HG03575 (cell line): Measurements from ENCODE around the gene TULP1.
"Not testable (repeated sequence)": the region's sequence is repeated elsewhere in the genome, so short reads cannot be mapped to it uniquely, and the experiment has no call there.

ENCODE experiments used
- ATAC-seq: cut with Tn5 transposase; IDR thresholded peaks from one replicate; pipeline ENCODE4 v1.9.1; 2021; ENCODE audit not compliant: unreplicated experiment, insufficient number of reproducible peaks, low FRiP score; ENCODE audit errors: extremely low read depth

TULP1 gene

DNA sequence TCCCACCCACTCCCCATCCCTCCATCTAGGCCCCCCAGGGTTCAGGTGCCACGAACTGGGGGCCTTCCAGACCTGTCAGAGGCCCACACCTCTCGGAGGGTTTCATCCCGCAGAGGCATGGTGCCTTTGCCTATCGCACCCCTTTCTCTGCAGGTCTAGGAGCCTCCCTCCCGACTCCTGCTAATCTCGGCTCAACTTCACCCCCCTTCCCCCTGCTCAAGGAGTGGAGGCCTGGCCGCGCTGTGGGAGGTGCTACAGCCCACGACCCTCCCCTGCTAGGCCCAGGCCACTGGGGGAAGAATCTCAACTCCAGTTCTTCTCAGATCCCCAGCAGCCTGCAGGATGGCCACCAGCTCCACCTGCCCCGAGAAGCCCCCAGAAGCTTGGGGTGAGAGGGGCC is at the start of gene TULP1:
Gene TULP1, minus strand, starts transcription at position 157 of the 400 bp plus-strand sequence. Its CDS starts 38 bp downstream, at position 119.
- no peak for ATAC-seq

DNA sequence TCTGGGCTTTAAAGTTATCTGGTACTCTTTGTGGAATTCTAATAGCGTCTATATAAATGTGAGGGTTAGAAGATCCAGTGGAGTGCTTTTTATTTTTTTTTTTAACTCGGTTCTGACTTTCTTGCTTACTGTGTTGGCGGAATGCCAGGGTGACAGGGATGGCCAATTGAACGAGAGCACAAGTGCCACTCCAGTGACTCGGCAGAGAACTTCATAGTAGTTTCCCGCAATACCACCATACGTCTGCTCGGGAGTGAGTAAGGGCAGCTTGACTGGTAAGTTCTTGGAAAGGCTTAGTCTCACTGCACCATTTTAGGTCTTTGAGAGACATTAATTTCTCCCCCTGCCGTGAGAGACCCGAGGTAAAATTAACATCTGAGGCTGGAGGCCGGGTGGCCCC is 49.4 kb upstream of the TULP1 start:
- ATAC-seq, result no peak

DNA sequence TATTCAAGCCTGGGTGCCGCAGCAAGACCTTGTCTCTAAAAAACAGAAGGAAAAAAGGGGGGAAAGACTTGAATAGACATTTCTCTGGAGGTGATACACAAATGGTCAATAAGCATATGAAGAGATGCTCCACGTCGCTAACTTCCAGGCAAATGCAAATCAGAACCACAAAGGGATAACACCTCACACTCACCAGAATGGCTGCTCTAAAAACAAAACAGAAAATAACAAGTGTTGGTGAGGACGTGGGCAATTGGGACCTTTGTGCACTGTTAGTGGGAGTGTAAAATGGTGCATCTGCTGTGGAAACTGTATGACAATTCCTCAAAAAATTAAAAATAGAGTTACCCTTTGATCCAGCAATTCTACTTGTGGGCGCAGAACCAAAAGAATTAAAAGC is 48.4 kb upstream of the TULP1 start:
- no peak for ATAC-seq

DNA sequence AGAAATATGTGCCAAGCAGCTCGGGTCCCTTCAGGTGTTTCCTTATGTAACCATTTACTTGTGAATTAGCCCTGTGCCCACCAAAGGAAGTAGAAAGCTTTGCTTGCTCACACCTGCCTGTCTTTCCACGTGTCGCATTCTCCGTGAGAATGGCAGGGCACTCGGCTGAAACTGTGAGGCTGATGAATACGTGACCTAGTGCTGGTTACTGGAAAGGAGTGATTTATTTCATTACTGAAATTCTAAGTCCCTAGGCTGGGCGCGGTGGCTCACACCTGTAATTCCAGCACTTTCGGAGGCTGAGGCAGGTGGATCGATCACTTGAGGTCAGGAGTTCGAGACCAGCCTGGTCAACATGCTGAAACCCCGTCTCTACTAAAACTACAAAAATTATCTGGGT is 45.9 kb upstream of the TULP1 start:
- no peak for ATAC-seq

DNA sequence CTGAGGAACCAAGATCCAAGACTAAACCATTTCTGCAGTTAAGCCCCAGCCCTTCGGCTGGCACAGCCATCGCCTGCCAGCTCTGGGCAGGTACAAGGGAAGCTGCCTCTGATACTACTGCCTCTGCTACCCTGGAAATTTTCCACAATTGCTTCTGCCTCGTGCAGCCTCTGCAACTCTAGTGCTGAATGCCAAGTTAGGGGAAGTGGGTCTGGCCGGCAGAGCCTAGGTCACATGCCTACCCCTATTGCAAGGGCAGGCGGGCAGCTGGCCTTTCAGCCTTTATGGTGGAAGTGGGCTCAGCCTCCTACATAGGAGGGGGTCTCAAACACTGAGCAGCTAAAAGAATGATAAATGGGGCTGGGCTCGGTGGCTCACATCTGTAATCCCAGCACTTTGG is 44.5 kb upstream of the TULP1 start:
- ATAC-seq, result no peak

DNA sequence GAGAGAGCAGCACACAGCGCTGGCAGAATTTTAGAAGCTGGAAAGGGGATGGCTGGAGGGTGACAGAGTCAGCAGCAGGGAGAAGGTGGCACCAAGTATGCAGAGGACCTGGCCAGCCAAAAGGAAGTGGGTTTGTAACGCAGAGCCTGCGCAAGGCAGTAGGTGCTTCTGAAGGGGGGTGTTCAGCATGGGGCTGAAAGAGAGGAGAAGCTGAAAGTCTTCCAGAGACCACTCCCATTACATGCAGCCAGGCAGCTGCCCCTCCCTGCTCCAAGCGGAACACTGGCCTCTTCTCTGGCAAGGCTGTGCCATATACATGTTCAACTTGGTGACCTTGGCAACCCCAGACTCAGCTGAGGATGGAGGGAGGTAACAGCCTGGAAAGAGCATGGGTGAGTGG is 42.1 kb upstream of the TULP1 start:
- no peak for ATAC-seq

DNA sequence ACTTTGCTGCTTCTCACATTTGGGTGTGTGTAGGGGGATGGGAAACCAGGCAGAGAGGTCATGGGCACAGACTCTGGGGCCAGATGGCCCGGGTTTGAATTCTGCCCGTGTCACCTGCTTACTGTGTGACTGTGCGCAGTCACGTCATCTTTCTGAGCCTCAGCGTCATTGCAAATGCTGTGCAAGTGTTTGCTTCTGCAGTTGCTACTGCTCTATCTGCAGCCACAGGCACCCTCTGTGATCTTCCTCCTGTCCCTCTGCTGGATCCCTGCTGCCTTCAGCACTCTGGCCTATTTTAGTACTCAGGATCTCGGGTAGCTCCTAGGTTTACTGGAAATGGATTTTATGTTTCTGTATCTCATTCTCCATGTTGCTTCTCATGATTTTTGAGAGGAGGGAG is 40.6 kb upstream of the TULP1 start:
- no peak for ATAC-seq

DNA sequence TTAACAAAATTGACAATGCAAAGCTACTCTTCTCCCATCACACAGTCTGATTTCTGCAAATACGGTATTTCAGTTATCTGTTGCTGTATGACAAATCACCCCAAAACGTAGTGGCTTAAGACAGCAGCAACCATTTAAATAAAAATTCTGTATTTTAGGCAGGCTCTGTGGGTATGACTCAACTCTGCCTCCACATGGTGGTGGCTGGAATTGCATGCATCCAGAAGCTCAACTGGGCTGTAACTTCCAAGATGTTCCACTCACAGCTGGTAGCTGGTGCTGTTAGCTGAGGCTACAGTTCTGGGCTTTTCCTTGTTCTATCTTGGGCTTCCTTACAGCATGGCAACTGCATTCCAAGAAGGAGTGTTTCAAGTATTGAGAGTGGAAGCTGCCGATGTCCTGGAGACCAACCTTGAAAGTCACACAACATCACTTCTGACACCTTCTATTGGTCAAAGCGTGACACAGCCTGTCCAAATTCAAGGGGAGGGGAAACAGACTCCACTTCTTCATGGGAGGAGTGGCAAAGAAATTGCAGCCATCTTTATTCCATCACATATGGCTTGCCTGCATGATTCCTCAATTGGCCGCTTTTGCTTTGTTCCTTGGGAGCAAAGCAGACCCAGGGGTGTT is 39.7 kb upstream of the TULP1 start:
- no peak for ATAC-seq

DNA sequence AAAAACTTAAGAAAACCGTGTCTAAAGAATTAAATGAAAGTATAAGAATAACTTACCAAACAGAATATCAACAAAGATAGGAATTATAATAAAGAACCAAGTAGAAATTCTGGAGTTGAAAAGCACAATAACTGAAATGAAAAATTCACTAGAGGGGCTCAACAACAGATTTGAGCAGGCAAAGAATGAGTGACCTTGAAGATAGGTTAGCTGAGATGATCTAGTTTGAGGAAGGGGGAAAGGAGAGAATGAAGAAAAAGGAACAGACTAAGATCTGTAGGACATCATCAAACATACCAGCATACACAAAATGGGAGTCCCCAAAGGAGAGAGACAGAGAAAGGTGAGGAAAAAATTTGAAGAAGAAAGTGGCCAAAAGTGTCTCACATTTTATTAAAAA is 37.7 kb upstream of the TULP1 start:
- ATAC-seq, result no peak

DNA sequence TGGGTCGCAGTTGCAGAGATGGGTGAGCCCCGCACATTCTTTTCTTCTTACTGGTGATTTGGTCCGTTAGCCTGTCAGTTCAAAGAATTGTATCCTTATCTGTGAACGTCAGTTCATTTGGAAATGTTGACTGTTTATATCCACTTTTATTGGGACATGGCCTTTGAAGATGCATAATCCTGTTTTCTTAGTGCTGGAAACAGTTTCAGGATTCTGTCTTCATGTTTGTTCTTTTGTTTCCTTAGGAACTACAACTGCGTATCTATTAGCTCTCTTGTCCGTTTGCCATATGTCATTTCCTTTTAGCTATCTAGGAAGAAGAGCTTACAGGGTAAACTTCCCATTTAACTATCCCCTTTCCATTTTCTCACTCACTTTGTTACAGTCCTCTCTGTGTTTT is 35.0 kb upstream of the TULP1 start:
- ATAC-seq, result no peak

DNA sequence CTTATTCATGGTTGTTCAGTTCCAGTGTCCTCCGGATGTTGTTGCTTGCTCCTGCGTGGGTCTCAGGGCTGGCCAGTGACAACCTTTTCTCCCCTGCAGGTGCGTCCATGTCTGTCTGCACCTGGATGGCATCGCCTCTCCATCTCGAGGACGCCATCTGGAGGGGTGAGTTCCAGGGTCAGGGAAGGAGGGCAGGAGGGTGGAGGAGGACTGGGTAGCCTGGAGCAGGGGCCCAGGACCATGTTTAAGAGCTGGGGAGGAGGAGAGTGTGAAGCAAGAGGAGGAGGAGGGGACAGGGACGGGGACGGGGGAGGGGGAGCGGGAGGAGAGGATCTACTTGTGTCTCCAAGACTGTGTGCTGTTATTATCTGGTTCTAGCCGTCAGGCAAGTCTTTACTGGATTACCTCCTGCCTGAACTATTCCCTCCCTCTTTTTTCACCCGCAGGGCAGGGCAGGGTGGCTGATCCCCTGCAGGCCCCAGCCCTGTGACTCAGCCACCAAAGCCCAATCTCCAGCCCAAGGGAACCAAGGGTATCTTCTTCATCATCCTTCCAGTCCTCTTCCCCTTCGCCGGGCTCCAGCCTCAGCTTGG is 32.2 kb upstream of the TULP1 start:
- ATAC-seq, result no peak

DNA sequence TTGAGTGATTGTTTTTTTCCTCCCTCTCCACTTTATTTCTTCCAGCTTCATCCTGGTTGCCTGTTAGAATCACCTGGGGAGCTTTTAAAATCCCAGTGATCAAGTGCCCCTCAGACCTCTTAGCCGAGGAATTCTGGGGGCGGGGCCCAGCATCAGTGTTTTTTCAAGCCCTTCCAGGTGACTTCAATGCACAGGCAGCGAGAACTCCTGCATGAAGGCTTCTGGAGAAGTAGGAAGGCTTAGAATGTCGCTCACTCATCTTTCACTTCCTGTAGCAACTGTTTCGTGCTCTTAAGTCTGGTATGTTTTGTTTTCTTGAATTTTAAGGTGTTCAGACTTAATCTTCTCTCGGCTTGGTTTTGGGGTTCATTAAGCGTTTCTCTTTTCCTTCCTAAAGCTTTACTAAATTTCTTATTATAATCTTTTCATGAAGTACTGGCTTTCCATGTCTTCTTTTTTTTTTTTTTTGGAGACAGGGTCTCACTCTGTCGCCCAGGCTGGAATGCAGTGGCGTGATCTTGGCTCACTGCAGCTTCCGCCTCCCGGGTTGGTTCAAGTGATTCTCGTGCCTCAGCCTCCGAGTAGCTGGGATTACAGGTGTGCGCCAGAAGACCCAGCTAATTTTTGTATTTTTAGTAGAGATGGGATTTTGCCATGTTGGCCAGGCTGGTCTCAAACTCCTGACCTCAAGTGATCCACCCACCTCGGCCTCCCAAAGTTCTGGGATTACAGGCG is 30.9 kb upstream of the TULP1 start:
- no peak for ATAC-seq

DNA sequence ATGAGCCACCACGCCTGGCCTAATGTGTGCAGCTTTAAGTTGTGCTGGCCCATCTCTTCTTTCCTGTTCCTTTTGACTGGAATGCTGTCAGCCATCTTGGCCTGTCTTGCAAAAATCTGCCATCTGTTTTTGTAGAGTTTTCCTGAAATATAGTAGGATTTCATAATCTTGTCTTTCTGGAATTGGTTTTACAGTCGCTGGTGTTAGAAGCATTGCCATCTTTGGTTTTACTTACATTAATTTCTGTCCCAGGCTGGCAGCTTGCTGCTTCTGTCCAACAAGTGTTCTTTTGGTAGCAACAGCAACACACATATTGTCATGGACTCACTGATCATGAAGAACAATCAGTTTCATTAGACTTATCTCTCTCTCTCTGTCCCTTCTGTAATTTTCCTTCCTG is 29.1 kb upstream of the TULP1 start:
- no peak for ATAC-seq

DNA sequence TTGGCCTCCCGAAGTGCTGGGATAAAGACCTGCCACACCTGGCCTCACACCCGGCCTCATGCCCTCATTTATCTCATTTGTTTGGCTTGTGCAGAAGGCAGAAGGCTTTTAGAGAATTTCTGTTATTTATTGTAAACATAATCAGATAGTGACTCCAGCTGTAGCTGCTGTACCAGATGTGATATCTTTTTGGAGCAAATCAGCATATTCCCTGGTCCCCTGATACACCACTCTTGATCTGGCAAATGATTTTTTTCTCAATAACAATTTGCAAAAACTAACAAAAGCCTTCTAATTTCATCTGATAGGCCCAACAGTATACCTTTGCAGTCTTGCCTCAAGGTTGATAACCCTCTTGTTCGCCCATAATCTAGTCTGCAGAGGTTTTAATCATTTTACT is 26.5 kb upstream of the TULP1 start:
- ATAC-seq, result no peak

DNA sequence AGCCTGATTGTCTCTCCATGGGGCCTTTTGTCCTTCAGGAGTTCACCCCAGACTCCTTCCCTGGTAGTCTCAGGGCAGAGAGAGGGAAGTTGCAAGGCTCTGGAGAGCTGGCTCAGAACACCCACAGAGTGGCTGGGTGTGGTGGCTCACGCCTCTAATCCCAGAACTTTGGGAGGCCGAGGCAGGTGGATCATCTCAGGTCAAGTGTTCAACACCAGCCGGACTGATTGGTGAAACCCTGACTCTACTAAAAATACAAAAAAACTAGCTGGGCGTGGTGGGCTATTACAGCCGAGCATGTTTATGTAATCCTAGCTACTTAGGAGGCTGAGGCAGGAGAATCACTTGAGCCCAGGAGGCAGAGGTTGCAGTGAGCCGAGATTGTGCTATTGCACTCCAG is 23.2 kb upstream of the TULP1 start:
- ATAC-seq, result not testable (repeated sequence)

DNA sequence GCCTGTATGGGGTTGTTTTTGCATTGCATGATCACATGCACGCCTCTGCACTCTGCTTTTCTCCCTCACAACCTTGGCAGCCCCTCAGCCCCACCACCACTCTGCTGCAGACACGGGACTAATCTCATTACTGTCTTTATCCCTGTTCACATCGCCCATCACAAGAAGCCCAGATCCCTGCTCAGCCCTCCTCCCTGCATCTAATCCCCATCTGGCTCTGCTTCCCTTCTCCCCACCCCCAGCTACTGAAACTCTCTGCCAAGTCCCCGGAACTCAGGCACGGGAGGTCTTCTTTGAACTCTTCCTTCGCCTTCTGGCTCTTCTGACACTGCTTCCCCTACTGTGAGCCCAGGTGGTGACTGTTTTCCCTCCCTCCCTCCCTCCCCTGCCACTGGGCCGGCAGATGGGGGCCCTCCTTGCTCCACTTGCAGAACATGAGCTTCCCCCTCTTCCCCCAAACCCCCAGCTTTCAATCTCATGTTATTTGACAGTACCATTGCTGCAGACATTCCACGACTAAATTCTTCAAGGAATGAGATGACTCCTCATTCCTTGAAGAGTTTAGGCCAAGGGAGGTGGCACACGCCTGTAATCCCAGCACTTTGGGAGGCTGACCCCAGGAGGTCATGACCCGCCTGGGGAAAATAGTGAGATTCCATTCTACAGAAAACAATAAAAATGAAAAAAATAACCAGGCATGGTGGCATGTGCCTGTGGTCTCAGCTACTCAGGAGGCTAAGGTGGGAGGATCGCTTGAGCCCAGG is 21.9 kb upstream of the TULP1 start:
- ATAC-seq, result no peak

DNA sequence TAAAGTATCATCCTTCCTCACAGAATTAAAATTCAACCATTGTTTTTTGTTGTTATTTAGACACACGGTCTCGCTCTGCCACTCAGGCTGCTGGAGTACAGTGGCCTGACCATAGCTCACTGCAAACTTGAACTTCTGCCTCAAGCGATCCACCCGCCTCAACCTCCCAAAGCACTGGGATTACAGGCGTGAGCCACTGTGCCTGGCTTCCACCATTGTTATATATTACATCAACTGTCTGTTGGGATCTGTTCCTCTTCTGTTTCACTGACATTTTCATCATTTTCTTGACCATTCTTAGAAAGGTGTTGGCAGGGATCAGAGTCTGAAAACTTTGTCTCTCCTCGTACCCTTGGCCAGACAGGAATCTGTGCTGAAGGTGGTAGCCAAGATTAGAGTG is 21.3 kb upstream of the TULP1 start:
- no peak for ATAC-seq

DNA sequence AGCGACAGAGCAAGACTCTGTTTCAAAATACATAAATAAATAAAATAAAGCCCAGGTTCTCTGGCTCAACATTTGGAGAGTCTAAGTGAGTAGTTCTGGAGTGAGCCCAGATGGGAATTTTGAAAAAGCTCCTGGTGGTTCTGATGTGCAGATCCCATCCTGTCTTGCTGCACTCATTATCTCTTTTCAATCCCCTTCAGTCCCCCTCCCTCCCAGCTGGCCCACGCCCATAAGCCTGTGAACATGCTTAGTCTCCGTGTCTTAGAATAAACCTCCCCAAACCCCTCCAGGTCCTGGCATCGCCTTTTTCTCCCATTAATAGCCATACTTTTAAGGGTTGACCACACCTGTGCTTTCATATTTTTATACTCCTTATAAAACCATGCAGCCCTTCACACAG is 19.4 kb upstream of the TULP1 start:
- ATAC-seq, result no peak

DNA sequence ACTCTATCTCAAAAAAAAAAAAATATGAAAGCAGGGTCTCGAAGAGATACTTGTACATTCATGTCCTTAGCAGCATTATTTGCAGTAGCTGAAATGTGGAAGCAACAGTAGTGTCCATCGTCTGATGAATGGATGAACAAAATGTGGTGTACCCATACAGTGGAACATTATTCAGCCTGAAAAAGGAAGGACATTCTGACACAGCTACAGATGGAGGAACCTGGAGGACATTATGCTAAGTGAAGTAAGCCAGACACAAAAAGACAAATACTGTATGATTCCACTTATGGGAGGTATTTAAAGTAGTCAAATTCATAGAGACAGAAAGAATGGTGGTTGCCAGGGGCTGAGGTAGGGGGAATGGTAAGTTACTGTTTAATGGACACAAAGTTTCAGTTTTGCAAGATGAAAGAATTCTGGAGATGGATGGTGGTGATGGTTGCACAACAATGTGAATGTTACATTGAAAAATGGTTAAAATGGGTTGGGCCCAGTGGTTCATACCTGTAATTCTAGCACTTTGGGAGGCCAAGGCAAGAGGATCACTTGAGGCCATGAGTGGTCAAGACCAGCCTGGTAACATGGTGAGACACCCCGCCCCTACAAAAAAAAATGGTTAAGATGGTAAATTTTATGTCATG is 11.8 kb upstream of the TULP1 start:
- ATAC-seq, result no peak
